Central memory CD4-positive, alpha-beta T cell (primary cell): Measurements from ENCODE around the gene PRKCZ.

ENCODE experiments used
- DNase-seq: peaks from one replicate; pipeline ENCODE4 v3.0.0; 2022

PRKCZ gene

DNA sequence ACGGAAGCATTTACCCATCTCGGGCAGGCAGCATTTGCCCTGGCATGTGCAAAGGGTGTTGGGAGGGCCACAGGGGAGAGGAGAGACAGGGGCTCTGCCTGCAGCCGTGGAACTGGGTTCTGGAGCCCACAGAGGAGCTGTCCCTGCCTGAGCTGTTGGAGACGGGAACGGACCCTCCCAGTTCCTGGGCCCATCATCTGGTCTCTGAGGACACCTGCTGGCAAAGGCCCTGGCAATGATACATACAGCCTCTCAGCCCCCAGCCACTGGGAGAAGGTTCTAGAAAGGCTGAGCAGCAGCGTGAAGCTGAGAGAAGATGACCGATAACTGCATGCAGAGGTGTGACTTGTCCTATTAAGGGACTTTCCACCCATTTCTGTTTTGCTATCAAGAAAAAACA lies 113.0 kb downstream of the PRKCZ start:
- no peak for DNase-seq

DNA sequence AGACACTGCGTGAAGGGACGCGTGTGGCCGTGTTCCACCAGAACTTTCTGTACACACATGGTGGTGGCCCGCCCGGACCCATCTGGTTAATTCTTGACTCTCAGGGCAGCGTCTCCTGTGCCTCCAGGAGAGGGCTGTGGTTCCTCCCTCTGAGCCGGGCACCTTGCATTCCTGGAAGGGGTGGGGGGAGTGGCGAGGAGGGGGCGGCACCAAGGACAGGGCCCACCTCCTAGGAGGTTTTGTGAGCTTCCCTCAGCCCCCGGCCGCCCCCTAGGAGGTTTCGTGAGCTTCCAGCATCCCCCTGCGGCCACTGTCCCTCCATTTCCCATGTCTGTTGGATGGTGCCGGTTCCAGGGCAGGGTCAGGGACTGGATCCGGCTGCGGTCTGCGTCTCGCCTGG lies 115.4 kb downstream of the PRKCZ start:
- DNase-seq, result no peak

- DNase-seq, result no peak
Observed at GRCh38 chr1:2166254-2166653, 116.0 kb downstream of the PRKCZ start.

DNA sequence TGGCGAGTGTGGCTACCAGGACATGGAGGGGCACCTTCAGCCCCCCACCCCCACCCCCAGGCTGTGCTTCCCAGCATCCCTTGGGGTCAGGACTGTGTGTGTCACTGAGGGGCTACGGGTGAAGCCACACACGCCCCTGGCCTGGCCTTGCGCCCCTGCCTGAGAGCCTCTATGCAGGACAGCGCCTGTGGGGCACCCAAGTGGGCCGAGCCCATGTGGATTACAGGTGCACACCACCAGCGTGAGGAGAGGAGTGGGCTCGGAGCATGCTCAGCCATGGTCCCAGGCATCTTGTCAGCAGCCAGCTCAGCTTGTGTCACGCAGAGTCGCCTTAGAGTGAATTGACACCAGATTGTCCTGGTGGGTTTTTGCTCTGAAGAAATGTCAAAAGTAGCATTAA lies 116.5 kb downstream of the PRKCZ start:
- DNase-seq, result no peak

- DNase-seq, result no peak
Observed at GRCh38 chr1:2168090-2168489, 117.9 kb downstream of the PRKCZ start.

GRCh38 chr1:2168535-2168934 lies 118.3 kb downstream of the PRKCZ start:
- DNase-seq, result no peak

DNA sequence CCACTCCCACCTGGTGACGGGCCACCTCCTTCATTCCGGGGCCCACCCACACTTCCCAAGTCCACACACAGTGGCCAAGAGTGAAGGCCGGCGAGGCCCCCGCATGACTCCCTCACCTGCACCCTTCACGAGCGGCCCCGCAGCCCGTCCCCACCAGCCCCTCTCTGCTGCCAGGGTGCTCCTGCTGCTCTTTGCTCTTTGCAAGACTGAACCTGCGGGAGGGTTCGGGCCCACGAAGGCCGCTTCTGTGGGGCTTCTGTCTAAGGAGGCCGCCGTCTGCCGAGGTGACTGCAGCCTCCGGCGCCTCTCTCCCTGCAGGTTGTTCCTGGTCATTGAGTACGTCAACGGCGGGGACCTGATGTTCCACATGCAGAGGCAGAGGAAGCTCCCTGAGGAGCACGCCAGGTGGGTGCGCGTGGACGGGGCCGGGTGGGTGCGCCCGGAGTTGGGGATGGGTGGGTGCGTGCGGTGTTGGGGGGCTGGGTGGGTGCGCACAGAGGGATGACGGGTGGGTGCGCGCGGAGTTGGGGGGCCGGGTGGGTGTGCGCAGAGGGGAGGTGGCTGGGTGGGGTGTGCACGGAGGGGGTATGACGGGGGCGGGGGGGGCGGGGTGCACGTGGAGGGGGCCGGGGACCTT lies 119.1 kb downstream of the PRKCZ start:
- DNase-seq, result no peak

GRCh38 chr1:2170211-2170610 lies 120.0 kb downstream of the PRKCZ start:
- DNase-seq, result no peak

DNA sequence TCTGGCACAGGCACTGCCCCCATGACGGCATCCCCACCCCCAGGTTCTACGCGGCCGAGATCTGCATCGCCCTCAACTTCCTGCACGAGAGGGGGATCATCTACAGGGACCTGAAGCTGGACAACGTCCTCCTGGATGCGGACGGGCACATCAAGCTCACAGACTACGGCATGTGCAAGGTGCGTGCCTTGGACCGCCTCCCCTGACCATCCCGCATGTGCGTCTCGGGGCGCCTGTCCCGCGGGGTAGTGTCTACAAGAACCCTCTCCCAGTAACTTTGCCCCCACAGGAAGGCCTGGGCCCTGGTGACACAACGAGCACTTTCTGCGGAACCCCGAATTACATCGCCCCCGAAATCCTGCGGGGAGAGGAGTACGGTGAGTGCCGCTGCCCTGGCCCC lies 121.8 kb downstream of the PRKCZ start:
- no peak for DNase-seq

DNA sequence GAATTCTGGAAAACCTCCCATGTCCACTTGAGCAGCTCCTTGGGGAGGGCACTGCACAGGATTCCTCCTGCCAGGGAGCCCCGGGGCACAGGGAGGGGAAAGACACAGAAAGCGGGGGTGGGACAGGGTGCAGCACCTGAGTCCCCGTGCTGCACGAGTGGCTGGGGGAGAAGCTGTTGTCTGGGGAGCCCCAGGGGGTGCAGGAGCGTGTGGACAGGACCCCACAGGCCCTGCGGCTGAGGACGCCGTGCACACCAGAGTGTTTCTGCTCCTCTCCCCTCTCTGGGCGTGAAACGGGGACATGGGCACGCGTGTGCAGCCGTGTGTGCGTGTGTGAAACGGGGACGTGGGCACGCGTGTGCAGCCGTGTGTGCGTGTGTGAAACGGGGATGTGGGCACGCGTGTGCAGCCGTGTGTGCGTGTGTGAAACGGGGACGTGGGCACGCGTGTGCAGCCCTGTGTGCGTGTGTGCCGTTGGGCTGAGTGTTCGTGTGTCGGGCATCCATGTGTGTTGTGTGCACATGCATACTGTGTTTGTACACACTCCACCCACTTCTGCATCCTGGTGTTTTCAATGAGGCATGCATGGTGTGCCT lies 122.4 kb downstream of the PRKCZ start:
- no peak for DNase-seq

- DNase-seq, result no peak
Observed at GRCh38 chr1:2173546-2174347, 123.5 kb downstream of the PRKCZ start.

- peak; percentile 28 for DNase-seq
Observed at GRCh38 chr1:2174348-2175054, 124.3 kb downstream of the PRKCZ start.

- no peak for DNase-seq
Observed at GRCh38 chr1:2175055-2175414, 124.8 kb downstream of the PRKCZ start.

GRCh38 chr1:2175681-2176454 lies 125.7 kb downstream of the PRKCZ start:
- no peak for DNase-seq

DNA sequence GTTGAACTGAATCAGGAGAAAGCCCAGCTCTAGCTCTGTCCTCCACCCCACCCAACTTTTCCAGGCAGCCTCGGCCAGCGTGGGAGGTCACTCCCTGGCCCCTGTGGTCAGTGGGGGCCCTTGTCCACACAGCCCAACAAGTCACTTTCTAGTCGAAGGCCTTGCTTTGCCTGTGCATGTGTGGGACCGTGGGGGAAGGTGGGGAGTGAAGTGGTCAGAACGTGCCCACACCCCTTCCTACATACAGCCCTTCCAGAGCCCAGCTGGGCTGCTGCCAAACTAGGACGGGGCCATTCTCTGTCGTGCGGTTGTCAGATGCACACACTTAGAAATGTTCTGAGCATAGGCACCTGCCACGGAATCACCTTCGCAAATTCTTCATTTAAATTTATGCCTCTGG lies 126.4 kb downstream of the PRKCZ start:
- DNase-seq, result no peak

DNA sequence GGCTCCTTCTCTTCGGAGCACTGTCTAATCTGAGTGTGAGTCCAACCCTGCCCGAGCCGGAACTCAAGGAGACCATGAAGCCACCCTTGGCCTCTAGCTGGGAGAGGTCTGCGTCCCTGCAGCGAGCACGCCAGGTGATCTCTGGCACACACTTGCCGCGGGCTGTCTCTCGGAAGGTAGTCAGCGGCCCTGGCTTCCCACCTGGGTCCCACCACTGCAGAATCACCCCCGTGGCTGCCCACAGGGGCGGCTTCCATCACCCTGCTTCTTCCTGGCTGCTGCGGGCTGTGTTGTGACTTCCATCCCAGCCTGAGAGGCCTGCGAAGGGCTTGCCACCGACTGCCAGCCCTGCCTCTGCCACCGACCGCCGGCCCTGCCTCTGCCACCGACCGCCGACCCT lies 127.3 kb downstream of the PRKCZ start:
- no peak for DNase-seq

- no peak for DNase-seq
Observed at GRCh38 chr1:2177946-2178538, 127.8 kb downstream of the PRKCZ start.

GRCh38 chr1:2178875-2179274 lies 128.7 kb downstream of the PRKCZ start:
- DNase-seq, result no peak

DNA sequence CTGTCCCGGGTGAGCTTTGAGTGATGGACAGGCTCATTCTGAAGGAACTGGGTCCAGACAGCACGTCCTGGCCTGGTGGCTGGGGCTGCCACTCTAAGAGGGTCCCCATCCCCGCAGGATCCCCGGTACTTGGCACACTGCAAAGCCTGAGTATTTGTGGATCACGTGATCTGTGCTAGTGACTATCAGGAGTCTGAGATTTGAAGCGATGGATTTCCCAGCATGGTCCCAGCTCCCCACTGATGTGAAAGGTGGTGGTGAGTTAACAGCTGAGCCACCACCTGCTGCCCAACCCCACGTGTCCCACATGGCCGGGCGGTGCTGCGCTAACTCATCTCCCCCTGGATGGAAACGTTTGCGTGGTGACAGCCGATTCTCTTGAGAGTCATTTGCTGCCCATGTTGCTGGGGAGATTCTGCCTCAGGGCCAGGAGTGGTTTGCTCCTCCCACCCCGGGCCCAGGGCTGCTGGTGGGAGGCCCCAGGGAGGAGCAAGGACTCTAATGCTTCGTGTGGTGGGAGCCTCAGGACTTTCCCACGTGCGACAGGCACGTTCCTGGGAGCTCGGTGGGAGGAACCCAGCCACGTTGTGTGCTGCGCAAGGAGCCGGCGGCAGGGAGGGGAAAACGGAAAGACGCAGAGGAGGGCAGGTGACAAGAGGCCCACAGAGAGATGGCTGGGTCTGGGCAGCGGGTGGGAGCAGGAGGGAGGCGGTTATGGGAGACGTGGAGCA lies 129.2 kb downstream of the PRKCZ start:
- no peak for DNase-seq

DNA sequence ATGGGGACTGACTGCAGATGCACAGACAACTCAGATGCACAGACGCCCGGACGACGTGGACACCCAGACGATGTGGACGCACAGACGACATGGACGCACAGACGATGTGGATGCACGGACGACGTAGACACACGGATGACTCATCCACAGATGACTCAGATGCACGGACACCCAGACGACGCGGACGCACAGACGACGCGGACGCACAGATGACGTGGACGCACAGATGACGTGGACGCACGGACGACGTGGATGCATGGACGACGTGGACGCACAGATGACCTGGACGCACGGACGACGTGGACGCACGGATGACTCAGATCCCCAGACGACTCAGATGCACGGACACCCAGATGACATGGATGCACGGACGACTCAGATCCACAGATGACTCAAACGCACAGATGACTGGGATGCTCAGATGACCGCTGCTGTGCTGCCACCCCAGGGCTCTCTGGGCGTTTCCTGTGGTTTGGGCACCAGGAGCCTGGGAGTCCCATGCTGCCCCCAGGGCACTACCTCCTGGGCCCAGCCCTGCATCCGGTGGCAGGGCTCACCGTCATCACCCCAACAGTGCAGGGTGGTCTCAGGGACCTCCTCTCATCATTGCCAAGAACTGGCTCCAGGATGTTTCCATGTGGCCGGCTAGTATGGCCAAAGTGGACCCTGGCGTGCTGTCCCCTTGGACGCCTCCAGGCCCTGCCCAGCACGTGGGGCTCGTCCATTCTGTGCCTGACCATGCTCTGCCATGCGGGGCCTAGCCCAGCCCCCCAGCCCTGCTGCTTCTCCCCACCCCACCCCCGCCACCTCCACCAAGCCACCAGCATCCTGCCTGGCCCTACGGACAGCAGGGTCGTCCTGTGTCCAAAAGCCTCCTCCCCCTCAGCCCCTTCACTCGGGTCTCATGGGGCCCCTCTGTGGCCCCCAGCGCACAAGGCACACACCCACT lies 130.4 kb downstream of the PRKCZ start:
- no peak for DNase-seq

- DNase-seq, result no peak
Observed at GRCh38 chr1:2181271-2181670, 131.1 kb downstream of the PRKCZ start.
